Right cardiac atrium (tissue), 5 donors: ENCODE data around the gene CIB2. TPM values are rescaled to one million over a fixed set of nuclear protein-coding genes. Genes with fewer than 3 reads are reported as not detected.

ENCODE experiments used
- ATAC-seq, 2 donors: fragments of 200-7000 bp; cut with Tn5 transposase; one replicate each; pipeline versions ENCODE4 v1.8.0 to v1.9.1; 2020; ENCODE audit warnings: moderate library complexity in 2 of 2, mild to moderate bottlenecking in 1 of 2
- DNase-seq, 3 donors: peaks; one replicate each; pipeline ENCODE4 v3.0.0-alpha.2; 2020
- H3K27ac ChIP-seq: one replicate; pipeline ENCODE4 v1.5.1; 2013; ENCODE audit warnings: mild to moderate bottlenecking, low read length, control low read depth, moderate library complexity
- H3K27me3 ChIP-seq: one replicate; pipeline ENCODE4 v1.6.1; 2013; ENCODE audit not compliant: control insufficient read depth, insufficient read depth
- H3K4me1 ChIP-seq: one replicate; pipeline ENCODE4 v1.6.1; 2013; ENCODE audit warnings: low read length; ENCODE audit not compliant: control insufficient read depth, insufficient read depth
- H3K4me3 ChIP-seq: one replicate; pipeline ENCODE4 v1.5.1; 2013; ENCODE audit warnings: low read length, control low read depth
- H3K9me3 ChIP-seq: one replicate; pipeline ENCODE4 v1.6.1; 2013; ENCODE audit warnings: low read length; ENCODE audit not compliant: control insufficient read depth
- WGBS: extraction: QIAGEN DNeasy Blood & Tissue Kit; methylation state at CpG from one replicate; pipeline ENCODE4 v1.1.7; 2013; 5-methylcytosine and 5-hydroxymethylcytosine counted together
- intact Hi-C, 4 donors: fragments of 100-400 bp; cut with DNase I; formaldehyde crosslinking; loops; one replicate each; pipeline versions ENCODE4 v1.11.0 to v1.14.0; 2022 to 2023
- polyA plus RNA-seq: library from polyadenylated mRNA; stranded (reverse); fragments of 200-250 nt; gene quantifications from one replicate; pipeline ENCODE4 v1.2.3, GENCODE V29; 2013
- total RNA-seq, 4 donors: library from RNA; stranded (reverse); fragmentation: NEBNext Ultra II Directional; extraction: Animal tissue kit (Norgen Biotek cat#: 25700); gene quantifications; one replicate each; pipeline ENCODE4 v1.2.1, GENCODE V29; 2021
- donor health status: healthy with polysubstance abuse.
- donor health status: DM: no; HTN: yes; CAD: no.
- donor health status: DM: no; HTN: no; CAD: no.
- donor health status: DM: no; HTN: yes; CAD: no; lungs with severe emphysema.
- donor health status: DM: yes; HTN: yes; CAD: no.

The CIB2 gene
- total and polyA plus RNA-seq, 5 donors, result 55.0 to 76.3 (median 59.3) TPM

DNA sequence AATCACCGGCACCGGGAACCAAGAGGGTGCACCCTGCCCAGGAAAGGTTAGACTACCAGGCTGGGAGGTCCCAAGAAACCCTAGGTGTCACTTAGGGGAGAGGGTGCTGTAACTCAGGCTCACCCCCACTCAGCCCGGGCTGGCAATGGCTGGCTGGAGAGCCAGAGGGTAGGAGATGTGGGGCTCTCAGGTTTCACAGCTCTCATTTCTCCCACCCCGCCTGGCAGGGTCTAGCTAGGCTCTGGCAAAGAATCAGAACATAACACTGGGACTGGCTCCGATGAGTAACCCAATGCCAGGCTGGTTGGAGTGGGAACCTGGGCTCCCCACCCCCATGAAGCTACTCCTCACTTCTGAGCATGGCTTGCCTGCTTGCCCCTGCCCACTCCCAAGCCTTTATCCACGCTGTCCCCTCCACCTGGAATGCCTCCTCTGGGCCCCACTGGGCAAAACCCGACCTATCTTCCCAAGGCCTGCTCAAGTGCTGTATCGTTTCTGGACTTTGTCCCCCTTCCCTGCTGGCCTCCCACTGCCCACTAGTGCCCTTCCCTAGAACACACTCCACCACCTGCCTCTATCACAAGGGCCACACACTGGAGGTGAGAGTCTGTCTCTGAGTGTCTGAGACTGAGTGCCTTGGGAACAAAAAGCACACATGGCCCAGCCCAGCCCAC is 2.0 kb downstream of the CIB2 start:
- 51% methylated on average over 8 of the region's 8 CpGs for WGBS
- Histone ChIP-seq H3K27me3 (no peaks in the 10 kb centered on the region), H3K4me3 (no peak overlapping the region), H3K4me1 (no peaks in the 10 kb centered on the region), H3K27ac (no peak overlapping the region), H3K9me3 (no peaks in the 10 kb centered on the region)
- peak; percentile 41 to 52 for ATAC-seq
- intact Hi-C loops, result loop anchor here in 2 of 4 donors (5.0 to 10.0 kb wide), 2 partner anchors 113 to 296 kb away; no protein-coding TSS in a partner anchor
- peak; percentile 33 to 58 (median 58) for DNase-seq

DNA sequence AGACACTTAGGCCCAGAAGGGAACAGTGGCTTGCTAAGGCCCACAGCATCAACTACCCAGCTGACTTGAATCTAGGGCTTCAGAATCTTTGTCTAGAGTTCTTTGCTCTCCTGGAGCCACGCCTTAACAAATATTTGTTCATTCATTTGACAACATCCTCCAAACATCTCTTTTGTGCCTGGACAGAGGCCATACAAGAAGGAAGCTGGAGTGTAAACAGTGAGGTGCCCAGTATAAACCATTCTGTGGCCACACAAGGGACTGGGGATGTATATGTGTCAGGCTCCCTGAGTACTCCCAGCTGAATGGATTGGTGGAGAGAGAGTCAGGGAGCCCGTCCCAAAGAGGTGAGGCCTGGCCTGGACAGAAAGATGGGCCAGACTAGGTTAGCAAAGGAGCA is 3.4 kb downstream of the CIB2 start:
- intact Hi-C loops, result loop anchor here in 2 of 4 donors (5.0 to 10.0 kb wide), 2 partner anchors 114 to 297 kb away; no protein-coding TSS in a partner anchor
- no peaks in the 10 kb centered on the region for H3K9me3 ChIP-seq
- ATAC-seq, result no peak
- H3K4me1 ChIP-seq, result no peaks in the 10 kb centered on the region
- WGBS, result 90% methylated on average over 2 of the region's 2 CpGs
- H3K27ac ChIP-seq, result no peak overlapping the region
- DNase-seq, result no peak
- no peak overlapping the region for H3K4me3 ChIP-seq
- H3K27me3 ChIP-seq, result no peaks in the 10 kb centered on the region

GRCh38 chr15:78125267-78125666 is 6.0 kb downstream of the CIB2 start:
- intact Hi-C loops, result loop anchor here in 2 of 4 donors (5.0 to 10.0 kb wide), 2 partner anchors 117 to 300 kb away; no protein-coding TSS in a partner anchor
- 78% methylated on average over 3 of the region's 3 CpGs for WGBS
- ATAC-seq, result no peak
- Histone ChIP-seq H3K9me3 (no peaks in the 10 kb centered on the region), H3K27me3 (no peaks in the 10 kb centered on the region), H3K4me3 (no peak overlapping the region), H3K27ac (no peak overlapping the region), H3K4me1 (no peaks in the 10 kb centered on the region)
- DNase-seq, result no peak

GRCh38 chr15:78120523-78120922 is 10.7 kb downstream of the CIB2 start:
- DNase-seq (no peak), ATAC-seq (no peak)
- H3K27me3 ChIP-seq, result no peaks in the 10 kb centered on the region
- intact Hi-C loops, result loop anchor here in 1 of 4 donors (10.0 kb wide), 1 partner anchor 304 kb away; no protein-coding TSS in a partner anchor
- whole genome bisulfite sequencing, result 79% methylated on average over 5 of the region's 5 CpGs
- H3K4me1 ChIP-seq, result no peaks in the 10 kb centered on the region
- H3K9me3 ChIP-seq, result no peaks in the 10 kb centered on the region
- H3K27ac ChIP-seq, result no peak overlapping the region
- H3K4me3 ChIP-seq, result no peak overlapping the region

DNA sequence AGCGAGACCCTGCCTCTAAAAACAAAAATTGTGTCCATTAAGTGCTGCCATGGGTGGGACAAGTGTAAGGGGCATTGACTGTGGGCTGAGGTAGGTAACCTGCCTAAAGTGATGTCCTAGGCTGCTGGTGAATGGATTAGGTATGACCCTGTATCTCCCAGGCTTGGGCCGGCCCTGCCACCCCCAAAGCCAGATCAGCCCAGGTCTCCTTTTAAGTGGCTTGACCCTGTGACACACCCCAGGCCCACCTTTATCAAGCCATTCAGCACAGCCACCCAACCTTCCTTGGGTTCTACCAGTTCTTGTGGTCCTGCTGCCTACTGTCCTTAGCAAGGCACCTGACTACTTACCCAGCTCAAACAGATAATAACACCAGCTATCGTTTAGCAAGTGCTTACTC is 18.7 kb downstream of the CIB2 start:
- H3K4me3 ChIP-seq, result no peak overlapping the region
- no peaks in the 10 kb centered on the region for H3K4me1 ChIP-seq
- H3K27ac ChIP-seq, result no peak overlapping the region
- WGBS, result 69% methylated on average over 3 of the region's 3 CpGs
- intact Hi-C loops, result loop anchor here (1.0 to 10.0 kb wide), 6 partner anchors 80 to 312 kb away; no protein-coding TSS in a partner anchor
- H3K9me3 ChIP-seq, result no peaks in the 10 kb centered on the region
- DNase-seq (peak in 1 of 3 donors; percentile 23), ATAC-seq (no peak)
- H3K27me3 ChIP-seq, result no peaks in the 10 kb centered on the region

- Histone ChIP-seq H3K4me3 (no peak overlapping the region), H3K4me1 (no peaks in the 10 kb centered on the region), H3K27ac (no peak overlapping the region), H3K27me3 (no peaks in the 10 kb centered on the region), H3K9me3 (no peaks in the 10 kb centered on the region)
- ATAC-seq (no peak), DNase-seq (peak in 1 of 3 donors; percentile 7)
- intact Hi-C loops, result loop anchor here (1.0 to 10.0 kb wide), 7 partner anchors 81 to 313 kb away; no protein-coding TSS in a partner anchor
- 90% methylated on average over 3 of the region's 3 CpGs for WGBS
Measured at GRCh38 chr15:78111788-78112187, 19.5 kb downstream of the CIB2 start.

GRCh38 chr15:78110916-78111475 is 20.2 kb downstream of the CIB2 start:
- WGBS, result 91% methylated on average over 10 of the region's 10 CpGs
- ATAC-seq (no peak), DNase-seq (peak in 1 of 3 donors; percentile 15)
- Histone ChIP-seq H3K27ac (no peak overlapping the region), H3K4me1 (no peaks in the 10 kb centered on the region), H3K27me3 (no peaks in the 10 kb centered on the region), H3K9me3 (no peaks in the 10 kb centered on the region), H3K4me3 (no peak overlapping the region)
- intact Hi-C loops, result loop anchor here (2.0 to 10.0 kb wide), 6 partner anchors 81 to 314 kb away; no protein-coding TSS in a partner anchor

DNA sequence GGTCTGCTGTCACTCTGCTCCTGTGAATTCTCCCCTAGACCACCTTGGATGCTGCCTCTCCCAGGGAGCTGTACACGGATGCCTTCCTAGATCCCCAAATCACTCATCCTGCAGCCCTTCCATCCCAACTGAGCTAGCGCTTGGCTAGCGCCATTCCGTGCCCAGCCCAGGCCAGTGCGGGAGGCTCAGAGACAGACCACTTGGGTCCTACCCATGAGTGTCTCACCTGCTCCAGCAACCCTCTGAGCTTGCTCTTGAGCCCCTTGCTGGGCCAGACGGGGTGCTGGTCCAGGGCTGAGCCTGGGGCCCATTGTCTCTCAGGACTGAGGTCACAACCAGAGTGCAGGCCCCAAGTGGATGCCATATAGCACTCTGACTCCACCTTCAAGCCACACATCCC is 21.1 kb downstream of the CIB2 start:
- no peaks in the 10 kb centered on the region for H3K27me3 ChIP-seq
- DNase-seq (peak in 1 of 3 donors; percentile 27), ATAC-seq (no peak)
- 93% methylated on average over 6 of the region's 6 CpGs for WGBS
- H3K4me3 ChIP-seq, result no peak overlapping the region
- H3K4me1 ChIP-seq, result no peaks in the 10 kb centered on the region
- H3K9me3 ChIP-seq, result no peaks in the 10 kb centered on the region
- intact Hi-C loops, result loop anchor here (2.0 to 10.0 kb wide), 6 partner anchors 82 to 315 kb away; no protein-coding TSS in a partner anchor
- no peak overlapping the region for H3K27ac ChIP-seq

DNA sequence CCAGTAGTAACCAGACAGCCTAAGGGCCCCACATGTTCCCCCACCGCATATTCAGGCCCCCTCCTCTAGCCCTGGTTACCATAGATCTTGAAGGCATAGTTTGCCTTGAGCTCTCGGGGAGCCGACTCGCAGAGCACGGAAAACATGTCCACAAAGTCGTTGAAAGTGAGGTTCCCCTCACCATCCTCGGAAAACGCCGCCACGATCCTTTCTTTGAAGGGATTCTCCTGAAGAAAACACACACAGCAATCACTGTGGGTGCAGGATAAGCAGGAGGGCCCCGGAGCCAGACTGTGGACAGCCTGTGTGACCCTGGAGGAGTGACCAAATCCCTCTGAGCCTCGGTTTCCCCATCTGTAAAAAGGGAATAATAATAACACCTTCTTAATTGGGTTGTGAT is 22.1 kb downstream of the CIB2 start:
- Histone ChIP-seq H3K4me1 (no peaks in the 10 kb centered on the region), H3K9me3 (no peaks in the 10 kb centered on the region), H3K27ac (no peak overlapping the region), H3K4me3 (no peak overlapping the region), H3K27me3 (no peaks in the 10 kb centered on the region)
- ATAC-seq, result no peak
- no peak for DNase-seq
- WGBS, result 90% methylated on average over 12 of the region's 12 CpGs
- intact Hi-C loops, result loop anchor here (2.0 to 10.0 kb wide), 4 partner anchors 94 to 150 kb away; no protein-coding TSS in a partner anchor

DNA sequence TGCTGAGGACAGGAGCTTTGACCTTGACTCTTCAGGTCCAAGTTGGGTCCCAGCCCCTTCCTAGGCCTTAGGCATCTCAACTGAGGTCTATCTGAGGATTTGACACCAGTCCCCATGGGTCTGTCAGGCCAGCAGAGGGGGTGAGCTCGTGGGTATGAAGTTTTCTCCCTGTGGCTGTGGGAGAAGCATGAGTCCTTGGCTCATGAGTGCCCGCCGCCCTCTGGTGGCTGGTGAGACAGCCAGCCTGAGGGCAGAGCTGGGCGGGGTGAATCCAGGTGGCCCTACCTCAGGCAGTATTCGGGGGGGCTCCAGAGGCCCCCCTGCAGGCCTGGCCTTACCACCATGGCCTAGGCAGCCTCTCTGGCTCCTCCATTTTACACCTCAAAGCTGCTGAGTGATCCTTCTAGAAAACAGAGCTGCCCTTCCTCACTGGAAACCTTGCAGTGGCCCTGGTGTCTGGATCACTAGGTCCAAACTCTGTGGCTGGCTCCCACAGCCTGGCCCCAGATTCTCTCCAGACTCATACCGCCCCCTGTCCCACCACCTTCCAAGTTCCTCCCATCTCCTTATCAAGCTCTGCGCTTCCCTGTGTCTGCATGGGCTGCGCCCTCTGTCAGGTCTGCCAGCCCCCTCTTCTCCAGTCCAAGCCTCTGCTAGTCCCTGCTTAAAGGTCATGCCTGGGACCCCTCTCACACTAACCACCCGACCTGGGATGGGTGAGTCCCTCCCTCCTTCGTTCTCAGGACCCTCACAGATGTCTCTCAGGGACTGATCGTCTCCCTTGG is 22.8 kb downstream of the CIB2 start:
- Histone ChIP-seq H3K4me3 (no peak overlapping the region), H3K9me3 (no peaks in the 10 kb centered on the region), H3K27me3 (no peaks in the 10 kb centered on the region), H3K27ac (no peak overlapping the region), H3K4me1 (no peaks in the 10 kb centered on the region)
- ATAC-seq (peak; percentile 88 to 89), DNase-seq (peak; percentile 85 to 95 (median 93))
- intact Hi-C loops, result loop anchor here (2.0 to 10.0 kb wide), 4 partner anchors 94 to 150 kb away; no protein-coding TSS in a partner anchor
- WGBS, result 44% methylated on average over 11 of the region's 11 CpGs
